Ovary (tissue), 9 donors: ENCODE measurements around the gene TEDDM1. TPM values are rescaled to one million over a fixed set of nuclear protein-coding genes. Genes with fewer than 3 reads are reported as not detected.
A peak's percentile ranks its signal among the peaks of the same experiment; 100 is the strongest.

Experiments
- DNase-seq, 5 donors: peaks; one replicate each; pipeline ENCODE4 v3.0.0-alpha.2; 2019 to 2020
- H3K27ac ChIP-seq, 2 donors: fragments of 200-600 bp; one replicate each; pipeline versions ENCODE4 v1.5.1 to v1.8.0; 2019 to 2022
- H3K27me3 ChIP-seq: fragments of 200-600 bp; one replicate; pipeline ENCODE4 v1.8.0; 2022
- H3K36me3 ChIP-seq: fragments of 200-600 bp; sonication (generic); one replicate; pipeline ENCODE4 v1.5.1; 2019
- H3K4me1 ChIP-seq: one replicate; pipeline ENCODE4 v1.8.1; 2013; ENCODE audit warnings: mild to moderate bottlenecking, moderate library complexity; ENCODE audit not compliant: insufficient read depth
- H3K4me3 ChIP-seq: fragments of 200-600 bp; sonication (generic); one replicate; pipeline ENCODE4 v1.5.1; 2017
- H3K9me3 ChIP-seq, 2 donors: fragments of 200-600 bp in 1 of 2; sonication (generic) in 1 of 2; one replicate each; pipeline versions ENCODE4 v1.5.1 to v1.8.1; 2013 to 2019; ENCODE audit warnings: mild to moderate bottlenecking in 1 of 2, moderate library complexity in 1 of 2
- EP300 ChIP-seq: sonication (generic); formaldehyde crosslinking; IDR thresholded peaks from one replicate; pipeline ENCODE4 v1.6.1; 2017; ENCODE audit warnings: antibody characterized with exemption
- POLR2A ChIP-seq: fragments of 450-650 bp; IDR thresholded peaks from one replicate; pipeline ENCODE4 v1.6.1; 2017; ENCODE audit warnings: antibody characterized with exemption, mild to moderate bottlenecking, moderate library complexity
- WGBS, 3 donors: extraction: QIAGEN DNeasy Blood & Tissue Kit in 1 of 3; methylation state at CpG; one replicate each; pipeline versions ENCODE4 v1.1.5 to v1.1.7; 2013 to 2017; 5-methylcytosine and 5-hydroxymethylcytosine counted together
- intact Hi-C, 4 donors: fragments of 100-400 bp; cut with DNase I; formaldehyde crosslinking; loops; one replicate each; pipeline versions ENCODE4 v1.11.0 to v1.15.1; 2022 to 2023
- polyA plus RNA-seq, 2 donors: library from polyadenylated mRNA; stranded (reverse); fragments of 200-250 nt in 1 of 2; fragments of 350-450 nt in 1 of 2; fragmentation: Illumina TruSeq in 1 of 2; extraction: RNeasy Lipid Tissue Mini Kit (QIAGEN cat#74804) in 1 of 2; gene quantifications; one replicate each; pipeline ENCODE4 v1.2.3, GENCODE V29; 2013 to 2014
- total RNA-seq, 7 donors: library from RNA; depleted of rRNA in 2 of 7; stranded (reverse); fragments of >200 nt in 2 of 7; fragmentation: NEBNext Ultra II Directional in 3 of 7; extraction: Animal tissue kit (Norgen Biotek cat#: 25700) in 3 of 7; gene quantifications; one replicate each; pipeline versions ENCODE4 v1.1.0 to v1.2.4, GENCODE V29; 2016 to 2023
- TF ChIP-seq, protein P1 (sequence below), 3 donors: fragments of 450-650 bp in 2 of 3; fragments of 200-600 bp in 1 of 3; IDR thresholded peaks; one replicate each; pipeline versions ENCODE4 v1.5.1 to v1.8.0; 2016 to 2022; ENCODE audit warnings: antibody characterized with exemption in 3 of 3, mild to moderate bottlenecking in 1 of 3
- donor health status: DM: no; HTN: no; CAD: no; lungs with moderate emphysema.
- donor health status: DM: no; HTN: no; CAD: no.
- donor health status: Bipolar disorder and iron deficiency.
- donor health status: DM: yes; HTN: yes; CAD: no.
- donor health status: DM: no; HTN: no; CAD: no.
- donor health status: DM: yes; HTN: yes; CAD: no.

TEDDM1 gene
- total and polyA plus RNA-seq, 9 donors: 0.58 TPM; not detected in 8

DNA sequence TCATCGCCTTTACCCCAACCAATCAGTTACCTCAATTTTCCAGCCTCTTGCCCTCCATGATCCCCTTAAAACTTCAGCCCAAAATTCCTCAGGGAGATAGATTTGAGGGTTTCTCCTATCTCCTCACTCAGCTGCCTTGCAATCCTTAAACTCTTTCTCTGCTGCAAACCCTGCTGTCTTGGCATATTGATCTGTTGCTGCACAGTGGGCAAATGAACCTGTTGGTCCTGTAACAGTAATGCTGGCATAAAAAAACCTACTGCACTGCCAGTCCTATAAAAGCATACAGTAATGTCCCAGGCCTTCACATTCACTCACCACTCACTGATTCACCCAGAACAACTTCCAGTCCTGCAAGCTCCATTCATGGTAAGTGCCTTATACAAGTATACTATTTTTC is 5.1 kb upstream of the TEDDM1 start:
- no peaks in the 10 kb centered on the region for H3K27me3 ChIP-seq
- no peak overlapping the region for H3K27ac ChIP-seq
- WGBS, 3 donors: 95 to 96% (median 96%) methylated on average over 1 of the region's 1 CpG
- TF ChIP-seq POLR2A (no peak), EP300 (no peak)
- TF ChIP-seq, protein P1, sequence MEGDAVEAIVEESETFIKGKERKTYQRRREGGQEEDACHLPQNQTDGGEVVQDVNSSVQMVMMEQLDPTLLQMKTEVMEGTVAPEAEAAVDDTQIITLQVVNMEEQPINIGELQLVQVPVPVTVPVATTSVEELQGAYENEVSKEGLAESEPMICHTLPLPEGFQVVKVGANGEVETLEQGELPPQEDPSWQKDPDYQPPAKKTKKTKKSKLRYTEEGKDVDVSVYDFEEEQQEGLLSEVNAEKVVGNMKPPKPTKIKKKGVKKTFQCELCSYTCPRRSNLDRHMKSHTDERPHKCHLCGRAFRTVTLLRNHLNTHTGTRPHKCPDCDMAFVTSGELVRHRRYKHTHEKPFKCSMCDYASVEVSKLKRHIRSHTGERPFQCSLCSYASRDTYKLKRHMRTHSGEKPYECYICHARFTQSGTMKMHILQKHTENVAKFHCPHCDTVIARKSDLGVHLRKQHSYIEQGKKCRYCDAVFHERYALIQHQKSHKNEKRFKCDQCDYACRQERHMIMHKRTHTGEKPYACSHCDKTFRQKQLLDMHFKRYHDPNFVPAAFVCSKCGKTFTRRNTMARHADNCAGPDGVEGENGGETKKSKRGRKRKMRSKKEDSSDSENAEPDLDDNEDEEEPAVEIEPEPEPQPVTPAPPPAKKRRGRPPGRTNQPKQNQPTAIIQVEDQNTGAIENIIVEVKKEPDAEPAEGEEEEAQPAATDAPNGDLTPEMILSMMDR (IDR thresholded peaks at IDR 0.05): no peak
- H3K4me3 ChIP-seq: no peak overlapping the region
- intact Hi-C loops: loop anchor here in 1 of 4 donors (10.0 kb wide), 1 partner anchor 179 kb away; the partner anchor contains the start of gene RNASEL
- no peaks in the 10 kb centered on the region for H3K9me3 ChIP-seq
- H3K4me1 ChIP-seq: no peaks in the 10 kb centered on the region
- DNase-seq: no peak
- H3K36me3 ChIP-seq: no peaks in the 10 kb centered on the region

DNA sequence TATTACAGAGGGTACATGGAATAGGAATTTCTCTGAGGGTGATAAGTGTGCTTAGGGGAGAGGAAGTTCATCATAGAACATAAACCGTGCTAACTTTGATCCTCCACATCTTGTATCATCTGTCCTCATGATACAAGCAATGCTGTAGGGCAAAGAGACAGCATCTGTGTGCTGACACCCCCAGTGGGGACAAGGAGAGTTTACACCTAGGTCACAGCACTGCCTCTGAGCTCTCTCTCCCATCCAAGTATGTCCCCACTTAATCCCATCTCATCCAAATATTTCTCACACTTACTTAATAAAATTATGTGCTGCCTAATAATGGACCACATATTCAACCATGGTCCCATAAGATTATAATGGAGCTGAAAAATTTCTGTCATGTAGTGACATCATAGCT is 4.3 kb upstream of the TEDDM1 start:
- Histone ChIP-seq H3K27me3 (no peaks in the 10 kb centered on the region), H3K9me3 (no peaks in the 10 kb centered on the region), H3K4me3 (no peak overlapping the region), H3K4me1 (no peaks in the 10 kb centered on the region), H3K27ac (no peak overlapping the region), H3K36me3 (no peaks in the 10 kb centered on the region)
- WGBS, 3 donors: 55 to 79% (median 65%) methylated on average over 1 of the region's 1 CpG
- no peak for TF ChIP-seq EP300
- TF ChIP-seq POLR2A: no peak
- TF ChIP-seq, protein P1 (IDR thresholded peaks at IDR 0.05): no peak
- intact Hi-C loops: loop anchor here in 1 of 4 donors (10.0 kb wide), 1 partner anchor 180 kb away; the partner anchor contains the start of gene RNASEL
- DNase-seq: no peak

DNA sequence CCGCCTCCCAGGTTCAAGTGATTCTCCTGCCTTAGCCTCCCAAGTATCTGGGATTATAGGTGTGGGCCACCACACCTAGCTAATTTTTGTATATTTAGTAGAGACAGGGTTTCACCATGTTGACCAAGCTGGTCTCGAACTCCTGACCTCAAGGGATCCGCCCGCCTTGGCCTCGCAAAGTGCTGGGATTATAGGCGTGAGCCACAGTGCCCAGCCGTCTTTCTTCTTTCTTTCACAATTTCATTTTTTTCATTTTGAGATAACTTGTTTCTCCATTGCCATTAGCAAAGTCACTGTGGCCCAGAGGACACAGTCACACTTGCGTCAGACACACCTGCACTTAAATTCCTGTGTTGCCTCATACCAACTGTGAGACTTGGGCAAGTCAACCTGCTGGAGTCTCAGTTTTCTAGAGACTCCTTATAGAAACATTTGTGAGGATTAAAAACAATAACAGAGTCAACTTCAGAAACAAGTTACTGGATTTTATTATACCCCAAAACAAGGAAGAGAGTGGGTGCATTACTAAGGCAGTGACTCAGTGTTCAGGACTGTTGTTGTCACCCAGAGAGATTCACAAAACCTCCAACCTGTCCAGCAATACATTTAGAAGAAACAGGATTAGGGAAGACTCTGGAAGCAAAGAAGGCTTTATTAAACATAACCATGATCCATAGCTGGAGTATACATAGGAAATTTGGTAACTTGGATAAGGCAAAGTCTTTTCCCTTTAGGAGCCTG is 2.6 kb downstream of the TEDDM1 start:
- H3K27ac ChIP-seq: peak overlapping the region in 1 of 2 donors; percentile 70
- H3K4me3 ChIP-seq: no peak overlapping the region
- H3K36me3 ChIP-seq: no peaks in the 10 kb centered on the region
- H3K27me3 ChIP-seq: no peaks in the 10 kb centered on the region
- peaks cover 4% of the 10 kb centered on the region for H3K4me1 ChIP-seq
- TF ChIP-seq, protein P1 (IDR thresholded peaks at IDR 0.05): no peak
- TF ChIP-seq POLR2A: no peak
- TF ChIP-seq EP300: no peak
- WGBS, 3 donors: 93 to 94% (median 94%) methylated on average over 8 of the region's 8 CpGs
- DNase-seq: no peak
- H3K9me3 ChIP-seq: no peaks in the 10 kb centered on the region
- intact Hi-C loops: loop anchor here (2.0 to 10.0 kb wide), 7 partner anchors 193 to 384 kb away; no protein-coding TSS in a partner anchor

DNA sequence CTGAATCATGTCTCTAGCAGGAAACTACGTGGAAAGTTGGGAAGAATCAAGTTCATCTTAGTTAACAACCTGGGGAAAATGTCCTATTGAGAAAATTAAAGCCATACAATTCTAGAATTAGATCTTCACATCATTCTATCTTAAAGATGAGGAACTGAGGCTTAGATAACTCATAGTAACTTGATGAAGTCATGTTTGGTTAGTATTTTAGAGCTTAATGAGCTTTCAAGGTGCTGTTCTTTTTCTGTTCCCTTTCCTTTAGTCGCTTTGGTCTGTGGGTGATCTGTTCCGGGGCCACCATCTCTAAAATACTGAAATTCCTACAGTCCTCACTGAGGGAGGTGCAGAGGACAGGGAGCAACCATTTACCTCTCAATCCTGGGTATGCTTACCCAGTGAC is 4.6 kb downstream of the TEDDM1 start:
- no peak overlapping the region for H3K4me3 ChIP-seq
- peaks cover 4% of the 10 kb centered on the region for H3K4me1 ChIP-seq
- no peak for DNase-seq
- TF ChIP-seq, protein P1 (IDR thresholded peaks at IDR 0.05): no peak
- TF ChIP-seq POLR2A (no peak), EP300 (no peak)
- no peaks in the 10 kb centered on the region for H3K9me3 ChIP-seq
- 92 to 98% (median 96%) methylated on average over 3 of the region's 3 CpGs for WGBS, 3 donors
- peak overlapping the region in 1 of 2 donors; percentile 70 for H3K27ac ChIP-seq
- no peaks in the 10 kb centered on the region for H3K36me3 ChIP-seq
- no peaks in the 10 kb centered on the region for H3K27me3 ChIP-seq
- intact Hi-C loops: loop anchor here (1.0 to 10.0 kb wide), 9 partner anchors 189 to 386 kb away; no protein-coding TSS in a partner anchor
